GM12891 (cell line): Measurements from ENCODE around the gene RASSF1.

Experiments used
- PAX5 ChIP-seq: IDR thresholded peaks from 2 replicates; pipeline ENCODE4 v1.6.1; 2011; ENCODE audit warnings: low read length, moderate library complexity, mild to moderate bottlenecking; ENCODE audit not compliant: insufficient read depth, severe bottlenecking
- POLR2A ChIP-seq: IDR thresholded peaks from 2 replicates; pipeline ENCODE4 v1.6.1; 2011; ENCODE audit warnings: low read depth, low read length, control low read depth
- POLR2AphosphoS5 ChIP-seq: IDR thresholded peaks from 2 replicates; pipeline ENCODE4 v1.6.1; 2011; ENCODE audit warnings: low read depth, low read length, control low read depth
- POU2F2 ChIP-seq: IDR thresholded peaks from 2 replicates; pipeline ENCODE4 v1.6.1; 2011; ENCODE audit warnings: low read depth, mild to moderate bottlenecking, control low read depth, low read length, moderate library complexity
- SPI1 ChIP-seq: IDR thresholded peaks from 2 replicates; pipeline ENCODE4 v1.6.1; 2011; ENCODE audit warnings: low read depth, low read length, control low read depth
- TAF1 ChIP-seq: IDR thresholded peaks from 2 replicates; pipeline ENCODE4 v1.6.1; 2011; ENCODE audit warnings: low read depth, low read length, control low read depth

- TF ChIP-seq POLR2A (no peak), POLR2AphosphoS5 (no peak), POU2F2 (no peak), PAX5 (no peak), TAF1 (no peak), SPI1 (no peak)
These were observed 28.5 kb upstream of the RASSF1 start for GRCh38 chr3:50369012-50369670.
